PC-3 (cell line): Measurements from ENCODE around the gene ERCC6L2.

Experiments used
- CTCF ChIP-seq: fragments of 300-600 bp; sonication (generic); conservative IDR thresholded peaks from 2 replicates; pipeline ENCODE4 v1.5.1; 2017; ENCODE audit warnings: antibody characterized with exemption, low read depth, mild to moderate bottlenecking, low read length
- EZH2 ChIP-seq: fragments of 300-600 bp; sonication (generic); IDR thresholded peaks from one replicate; pipeline ENCODE4 v1.6.1; 2017; ENCODE audit warnings: antibody characterized with exemption, mild to moderate bottlenecking, low read length; ENCODE audit not compliant: unreplicated experiment
- EZH2phosphoT487 ChIP-seq: fragments of 300-600 bp; sonication (generic); IDR thresholded peaks from 2 replicates; pipeline ENCODE4 v1.6.1; 2018; ENCODE audit warnings: mild to moderate bottlenecking, antibody characterized with exemption, low read length, borderline replicate concordance

- TF ChIP-seq CTCF (no peak), EZH2phosphoT487 (no peak), EZH2 (no peak)
Observed at GRCh38 chr9:95862343-95862742, 13.1 kb upstream of the ERCC6L2 start.
